H1 (cell line): ENCODE measurements around the gene CAVIN4.

Source experiments
- CTCF ChIP-seq, 3 experiments: IDR thresholded peaks; 1 replicate in 2 of 3; 2 replicates in 1 of 3; pipeline versions ENCODE4 v1.5.1 to v1.6.1; 2011; ENCODE audit warnings: low read length in 3 of 3, mild to moderate bottlenecking in 3 of 3, inconsistent platforms in 2 of 3, low read depth in 1 of 3, moderate library complexity in 1 of 3; ENCODE audit not compliant: insufficient read depth in 1 of 3; ENCODE audit errors: control extremely low read depth in 1 of 3
- POLR2A ChIP-seq, 2 experiments: IDR thresholded peaks; 1 replicate in 1 of 2; 2 replicates in 1 of 2; pipeline ENCODE4 v1.6.1; 2011; ENCODE audit warnings: low read depth in 2 of 2, low read length in 2 of 2, mild to moderate bottlenecking in 2 of 2; ENCODE audit errors: control extremely low read depth in 1 of 2

- TF ChIP-seq CTCF (IDR thresholded peaks at IDR 0.05; ENCODE audit: control extremely low read depth in 1 of 3, insufficient read depth in 1 of 3, low read depth in 1 of 3, low read length in 3 of 3), result no peak
- TF ChIP-seq POLR2A (IDR thresholded peaks at IDR 0.05; ENCODE audit: control extremely low read depth in 1 of 2, low read depth in 2 of 2, low read length in 2 of 2), result no peak
Observed at GRCh38 chr9:100581081-100581480, 3.2 kb downstream of the CAVIN4 start.
